HG02588 (cell line): Measurements from ENCODE around the gene DHX9.
A peak's percentile ranks its signal among the peaks of the same experiment; 100 is the strongest.

Experiments
- ATAC-seq: cut with Tn5 transposase; IDR thresholded peaks from one replicate; pipeline ENCODE4 v1.9.1; 2021; ENCODE audit warnings: mild to moderate bottlenecking, moderate library complexity; ENCODE audit not compliant: unreplicated experiment

Gene DHX9

DNA sequence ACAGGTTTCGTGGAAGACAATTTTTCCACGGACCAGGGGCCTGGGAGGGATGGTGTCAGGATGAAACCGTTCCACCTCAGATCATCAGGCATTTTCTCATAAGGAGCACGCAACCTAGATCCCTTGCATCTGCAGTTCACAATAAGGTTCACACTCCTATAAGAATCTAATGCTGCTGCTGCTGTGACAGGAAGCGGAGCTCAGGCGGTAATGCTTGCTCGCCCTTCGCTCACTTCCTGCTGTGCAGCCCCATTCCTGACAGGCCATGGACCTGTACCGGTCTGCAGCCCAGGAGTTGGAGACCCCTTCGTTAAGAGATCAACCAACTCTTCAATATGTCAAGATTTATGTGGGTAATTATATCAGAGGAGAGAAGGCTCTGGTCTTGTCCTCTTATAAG is 3.3 kb upstream of the DHX9 start:
- no peak for ATAC-seq

DNA sequence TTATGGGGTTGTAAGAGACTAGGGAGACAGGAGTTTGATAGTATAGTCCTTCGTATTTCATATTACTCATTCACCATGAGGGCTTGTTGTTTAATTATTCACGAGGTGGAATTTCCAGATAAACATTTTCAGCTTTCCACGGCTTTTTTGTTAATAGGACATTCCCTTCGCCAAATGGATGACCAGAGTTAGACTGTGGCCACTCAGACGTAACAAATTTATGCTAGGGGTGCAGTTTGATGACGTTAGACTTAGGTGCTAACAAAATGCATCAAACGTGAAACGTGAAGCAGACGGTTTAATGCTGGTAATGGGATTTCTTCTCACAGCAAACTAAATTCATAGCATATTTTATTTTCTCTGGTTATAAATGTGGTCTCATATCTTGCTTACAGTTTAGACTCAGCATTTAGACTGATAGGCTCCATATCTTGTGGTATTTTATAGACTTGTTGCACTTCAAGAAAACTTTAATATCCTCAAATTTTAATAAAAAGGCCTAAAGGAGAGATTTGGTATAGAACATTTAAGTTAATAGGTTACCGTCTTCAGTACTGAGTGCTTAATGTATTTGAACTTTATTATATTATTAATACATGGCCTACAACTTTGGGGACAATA is 2.3 kb downstream of the DHX9 start:
- no peak for ATAC-seq

DNA sequence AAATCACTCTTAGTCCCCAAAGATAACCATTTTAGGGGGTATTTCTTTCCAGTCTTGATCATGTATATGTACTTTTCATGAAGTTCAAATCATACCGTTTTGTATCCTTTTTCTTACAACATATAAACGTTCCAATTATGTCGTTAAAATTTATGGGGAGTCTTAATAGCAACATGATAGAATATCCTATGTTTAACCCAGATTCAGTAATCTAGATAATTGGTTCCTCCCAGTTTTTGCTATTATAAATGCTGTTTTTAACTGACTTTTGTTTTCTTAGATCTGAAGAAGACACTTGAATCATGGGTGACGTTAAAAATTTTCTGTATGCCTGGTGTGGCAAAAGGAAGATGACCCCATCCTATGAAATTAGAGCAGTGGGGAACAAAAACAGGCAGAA is 3.1 kb downstream of the DHX9 start:
- no peak for ATAC-seq

DNA sequence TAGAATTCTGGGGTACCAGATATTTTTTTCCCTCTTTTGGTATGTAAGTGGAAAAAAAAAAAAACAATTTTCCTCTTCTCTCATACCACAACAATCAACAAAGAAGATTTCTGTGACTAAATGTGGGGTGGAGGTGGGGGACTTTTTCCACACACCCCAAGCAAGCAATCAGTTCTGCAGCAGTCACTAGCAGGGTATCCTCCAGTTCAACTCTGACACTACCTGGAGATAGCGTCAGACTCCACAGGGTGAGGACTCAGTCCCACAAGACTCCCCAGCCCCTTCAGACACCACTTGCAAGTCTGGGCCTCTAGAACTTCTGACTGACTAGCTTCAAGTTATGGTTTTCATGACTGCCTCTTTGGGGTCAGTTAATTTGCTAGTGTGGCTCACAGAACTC is 6.2 kb downstream of the DHX9 start:
- no peak for ATAC-seq

DNA sequence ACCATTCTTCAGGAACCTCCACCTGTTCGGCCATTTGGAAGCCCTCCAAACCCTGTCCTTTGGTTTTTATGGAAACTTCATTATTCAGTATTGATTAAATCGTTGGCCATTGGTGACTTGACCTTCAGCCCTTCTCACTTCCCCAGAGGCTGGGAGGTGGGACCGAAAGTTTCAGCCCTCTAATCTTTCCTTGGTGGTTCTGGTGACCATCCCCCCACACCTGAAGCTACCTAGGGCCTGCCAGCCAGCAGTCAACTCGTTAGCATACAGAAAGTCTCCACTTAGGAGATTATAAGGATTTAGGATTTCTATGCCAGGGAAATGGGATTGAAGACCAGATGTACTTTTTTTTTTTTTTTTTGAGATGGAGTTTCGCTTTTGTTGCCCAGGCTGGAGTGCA is 6.7 kb downstream of the DHX9 start:
- ATAC-seq = no peak

DNA sequence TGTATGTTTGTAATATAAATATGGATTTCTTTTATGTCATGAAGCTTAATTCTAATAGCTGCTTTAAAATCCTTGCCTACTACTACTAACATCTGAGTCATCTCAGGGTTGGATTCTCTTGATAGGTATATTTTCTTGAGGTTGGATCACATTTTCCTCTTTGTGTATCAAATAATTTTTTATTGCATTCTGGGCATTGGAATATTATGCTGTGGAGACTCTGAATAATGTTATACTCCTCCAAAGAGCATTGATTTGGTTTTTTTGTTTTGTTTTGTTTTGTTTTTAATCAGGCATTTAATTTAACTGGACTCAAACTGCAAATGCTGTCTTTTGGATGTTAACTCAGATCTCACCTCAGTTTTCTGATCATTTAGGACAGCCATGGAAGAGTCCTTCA is 8.0 kb downstream of the DHX9 start:
- no peak for ATAC-seq

DNA sequence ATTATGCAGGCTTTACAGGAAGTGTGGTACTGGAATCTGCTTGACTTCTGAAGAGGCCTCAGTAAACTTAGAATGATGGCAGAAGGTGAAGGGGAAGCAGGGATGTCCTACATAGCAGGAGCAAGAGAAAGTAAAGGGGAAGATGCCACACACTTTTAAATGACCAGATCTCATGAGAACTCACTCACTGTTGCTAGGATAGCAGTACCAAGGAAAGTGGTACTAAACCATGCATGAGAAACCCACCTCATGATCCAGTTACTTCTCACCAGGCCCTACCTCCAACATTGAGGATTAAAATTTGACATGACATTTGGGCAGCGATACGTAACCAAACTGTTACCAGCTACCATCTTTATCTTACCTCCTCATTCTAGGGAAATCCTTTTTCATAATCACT is 9.6 kb downstream of the DHX9 start:
- no peak for ATAC-seq

DNA sequence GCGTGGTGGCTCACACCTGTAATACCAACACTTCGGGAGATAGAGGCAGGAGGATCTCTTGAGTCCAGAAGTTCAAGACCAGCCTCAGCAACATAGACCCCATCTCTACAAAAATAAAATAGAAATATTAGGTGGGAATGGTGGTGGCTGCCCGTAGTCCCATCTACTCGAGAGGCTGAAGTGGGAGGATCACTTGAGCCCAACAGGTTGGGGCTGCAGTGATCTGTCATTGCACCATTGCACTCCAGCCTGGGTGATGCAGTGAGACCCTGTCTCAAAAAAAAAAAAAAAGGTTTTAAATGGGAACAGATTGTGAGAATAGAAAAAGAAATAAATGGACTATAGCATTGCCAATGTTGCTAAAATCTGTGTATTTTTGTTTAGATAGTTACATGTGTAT is 11.2 kb downstream of the DHX9 start:
- no peak for ATAC-seq

DNA sequence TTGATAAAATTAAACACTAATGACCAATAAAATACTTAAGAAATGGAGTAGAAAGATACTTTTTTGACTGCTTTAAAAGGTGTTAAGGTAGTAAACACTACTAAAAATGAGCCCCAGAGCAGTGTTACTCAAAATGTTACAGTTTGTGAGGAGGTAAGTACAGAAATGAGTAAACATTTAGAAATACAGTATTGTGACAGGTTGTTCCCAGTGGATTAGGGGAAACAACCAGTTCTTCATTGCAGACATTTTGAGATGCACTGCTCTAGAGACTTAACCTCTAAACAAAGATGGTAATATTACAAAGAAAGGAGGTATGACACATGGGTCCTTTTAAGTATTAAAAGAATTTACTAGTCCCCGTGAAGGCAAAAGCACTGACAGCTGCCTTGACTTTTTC is 12.7 kb downstream of the DHX9 start:
- ATAC-seq = no peak

DNA sequence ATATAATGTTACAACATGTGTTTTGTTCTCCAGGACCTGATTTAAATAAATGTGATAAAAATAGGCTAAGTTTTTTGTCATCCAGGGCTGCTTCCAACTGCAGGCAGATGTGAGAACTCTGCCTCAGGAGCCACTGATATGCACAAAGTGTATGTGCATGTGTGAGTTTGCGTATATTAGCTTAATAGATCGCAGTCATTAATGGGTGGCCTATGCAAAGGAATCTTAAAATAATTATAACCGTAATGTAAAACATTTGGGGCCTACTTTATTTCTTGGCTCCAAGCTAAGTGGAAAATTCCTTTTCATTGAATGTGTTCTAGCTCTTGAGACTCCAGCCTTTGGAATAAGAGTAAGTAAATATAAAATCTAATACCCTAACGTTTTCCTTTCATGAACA is 16.8 kb downstream of the DHX9 start:
- no peak for ATAC-seq

DNA sequence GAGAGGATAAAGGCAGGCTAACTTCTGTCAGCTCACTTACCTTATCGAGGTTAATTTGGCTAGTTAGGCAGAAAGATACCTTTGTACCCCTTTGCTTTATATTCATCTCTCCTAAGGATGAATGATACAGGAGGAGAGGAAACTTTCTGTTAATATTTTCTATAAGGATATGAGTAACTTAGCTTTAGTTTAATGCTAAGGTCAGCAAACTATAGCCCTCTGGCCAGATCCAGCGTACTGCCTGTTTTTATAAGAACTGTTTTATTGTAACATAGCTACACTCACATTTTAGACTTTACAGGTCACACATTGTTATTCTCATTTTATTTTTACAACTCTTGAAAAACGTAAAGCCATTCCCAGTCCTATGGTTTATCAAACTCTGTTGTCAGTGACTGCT is 18.1 kb downstream of the DHX9 start:
- ATAC-seq = no peak

DNA sequence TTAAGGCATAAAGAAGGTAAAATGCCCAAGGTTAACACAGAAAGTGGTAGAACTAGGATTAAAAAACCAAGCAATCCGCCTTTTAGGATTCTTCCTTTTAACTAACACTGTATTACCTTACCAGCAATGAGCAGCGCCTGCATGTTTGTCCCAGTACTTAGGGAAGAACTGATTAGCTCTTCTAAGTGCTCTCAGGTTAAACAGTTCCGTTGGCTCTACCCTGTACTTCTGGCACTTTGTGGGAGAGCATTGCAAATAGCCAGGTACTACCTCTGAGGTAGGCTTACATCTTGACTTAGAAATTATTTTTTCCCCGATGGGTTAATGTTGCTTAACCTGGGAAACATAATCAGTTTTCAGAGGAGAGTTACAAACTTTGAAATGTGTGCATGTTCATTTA is 21.5 kb downstream of the DHX9 start:
- ATAC-seq = no peak

DNA sequence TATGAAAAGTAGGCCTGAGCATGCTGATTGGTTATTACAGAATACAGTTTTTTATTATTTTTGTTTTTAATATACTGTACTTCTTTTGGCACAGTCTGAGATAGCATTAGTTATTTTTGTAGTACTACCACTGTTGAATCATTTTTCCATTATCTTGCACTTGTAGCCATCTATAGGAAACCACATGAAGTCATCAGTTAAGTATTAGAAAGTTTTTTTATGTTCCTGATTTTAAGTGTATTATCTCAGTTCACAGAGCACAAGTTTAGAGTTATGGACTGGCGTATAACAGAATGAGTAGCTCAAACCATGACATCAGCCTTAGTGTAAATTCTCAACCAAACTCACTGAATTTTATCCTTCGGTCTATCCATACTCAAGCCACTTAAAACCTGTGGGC is 22.8 kb downstream of the DHX9 start:
- no peak for ATAC-seq

DNA sequence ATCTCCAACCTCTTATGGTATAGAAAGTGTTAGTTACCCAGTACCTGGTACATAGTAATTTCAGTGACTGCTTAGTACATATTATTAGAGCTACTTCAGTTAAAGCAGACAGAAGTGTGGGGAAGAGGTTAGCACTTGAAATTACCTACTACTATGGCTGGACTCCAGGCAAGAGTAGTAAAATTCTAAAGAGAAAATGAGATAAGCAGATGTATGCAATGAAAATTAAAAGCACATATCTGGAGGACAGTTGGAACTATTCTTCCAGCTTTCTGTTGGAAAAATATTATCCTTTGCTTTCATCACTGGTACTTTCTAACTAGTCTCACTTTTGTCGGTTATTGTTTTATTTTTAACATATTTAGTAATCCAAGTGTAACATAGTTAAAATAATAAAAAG is 23.7 kb downstream of the DHX9 start:
- no peak for ATAC-seq

DNA sequence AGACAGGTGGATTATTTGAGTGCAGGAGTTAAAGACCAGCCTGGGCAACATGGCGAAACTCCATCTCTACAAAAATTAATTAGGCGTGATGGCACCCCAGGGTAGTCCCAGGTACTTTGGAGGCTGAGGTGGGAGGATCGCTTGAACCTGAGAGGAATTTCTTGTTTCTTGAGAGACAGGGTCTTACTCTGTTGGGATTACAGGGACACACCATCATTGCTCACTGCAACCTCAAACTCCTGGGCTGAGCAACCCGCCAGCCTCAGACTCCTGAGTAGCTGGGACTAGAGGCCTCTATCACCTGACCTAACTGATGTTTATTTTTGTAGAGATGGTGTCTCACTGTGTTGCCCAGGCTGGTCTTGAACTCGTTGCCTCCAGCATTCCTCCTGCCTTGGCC is 24.8 kb downstream of the DHX9 start:
- no peak for ATAC-seq

DNA sequence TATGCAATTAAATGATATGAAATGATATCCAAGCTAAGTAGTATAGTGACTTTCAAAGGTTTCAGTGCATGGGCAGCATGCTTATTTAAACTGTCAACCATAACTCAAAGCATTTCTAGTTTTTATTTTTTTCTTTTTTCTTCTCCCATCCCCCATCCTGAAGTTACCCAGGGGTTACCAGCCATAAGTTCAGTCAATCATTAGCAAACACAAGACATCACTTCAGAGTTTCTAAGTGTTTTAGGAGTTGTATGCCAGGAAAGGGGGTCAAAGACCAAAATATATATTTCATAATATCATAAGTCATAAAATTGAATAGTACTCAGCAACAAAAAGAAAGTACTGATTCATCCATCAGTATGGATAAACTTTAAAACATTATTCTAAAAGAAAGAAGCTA is 28.7 kb downstream of the DHX9 start:
- no peak for ATAC-seq

DNA sequence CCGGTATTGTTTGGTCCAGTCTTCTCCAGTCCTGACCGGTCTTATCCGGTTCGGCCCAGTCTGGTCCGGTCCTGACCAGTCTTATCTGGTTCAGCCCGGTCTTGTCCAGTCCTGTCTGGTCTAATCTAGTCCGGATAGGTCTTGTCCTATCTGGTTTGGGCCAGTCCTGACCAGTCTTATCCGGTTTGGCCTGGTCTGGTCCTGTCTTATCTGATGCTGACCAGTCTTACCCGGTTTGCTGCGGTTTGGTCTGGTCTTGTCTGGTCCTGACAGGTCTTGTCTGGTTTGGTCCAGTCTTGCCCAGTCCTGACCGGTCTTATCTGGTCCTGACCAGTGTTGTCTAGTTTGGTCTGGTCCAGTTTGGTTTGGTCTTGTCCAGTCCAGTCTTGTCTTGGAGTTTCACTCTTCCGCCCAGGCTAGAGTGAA is 30.1 kb downstream of the DHX9 start:
- ATAC-seq = peak; percentile 55

DNA sequence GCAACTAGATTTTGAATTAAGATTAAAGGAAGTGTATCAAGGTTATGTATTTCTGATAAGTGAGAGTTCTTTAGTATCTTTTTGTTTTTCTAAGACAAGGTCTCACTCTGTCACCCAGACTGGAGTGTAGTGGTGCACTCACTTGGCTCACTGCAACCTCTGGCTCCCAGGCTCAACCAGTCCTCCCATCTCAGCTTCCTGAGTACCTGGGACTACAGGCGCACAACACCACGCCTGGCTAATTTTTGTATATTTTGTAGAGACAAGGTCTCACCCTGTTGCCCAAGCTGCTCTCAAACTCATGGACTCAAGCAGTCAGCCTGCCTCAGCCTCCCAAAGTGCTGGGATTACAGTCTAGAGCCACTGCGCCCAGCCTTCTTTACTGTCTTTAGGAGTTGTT is 33.7 kb downstream of the DHX9 start:
- ATAC-seq = no peak

DNA sequence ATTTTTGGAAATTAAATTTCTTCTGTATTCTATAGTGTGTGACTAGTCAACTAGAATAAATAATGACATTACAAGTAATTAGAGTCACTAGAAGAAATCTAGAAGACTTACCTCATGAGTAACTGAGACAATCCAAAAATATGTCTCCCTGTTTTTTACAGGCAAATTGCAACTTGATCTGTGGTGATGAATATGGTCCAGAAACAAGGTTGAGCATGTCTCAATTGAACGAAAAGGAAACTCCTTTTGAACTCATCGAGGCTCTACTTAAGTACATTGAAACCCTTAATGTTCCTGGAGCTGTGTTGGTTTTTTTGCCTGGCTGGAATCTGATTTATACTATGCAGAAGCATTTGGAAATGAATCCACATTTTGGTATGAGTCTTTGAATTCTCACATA is 36.7 kb downstream of the DHX9 start:
- ATAC-seq = no peak

DNA sequence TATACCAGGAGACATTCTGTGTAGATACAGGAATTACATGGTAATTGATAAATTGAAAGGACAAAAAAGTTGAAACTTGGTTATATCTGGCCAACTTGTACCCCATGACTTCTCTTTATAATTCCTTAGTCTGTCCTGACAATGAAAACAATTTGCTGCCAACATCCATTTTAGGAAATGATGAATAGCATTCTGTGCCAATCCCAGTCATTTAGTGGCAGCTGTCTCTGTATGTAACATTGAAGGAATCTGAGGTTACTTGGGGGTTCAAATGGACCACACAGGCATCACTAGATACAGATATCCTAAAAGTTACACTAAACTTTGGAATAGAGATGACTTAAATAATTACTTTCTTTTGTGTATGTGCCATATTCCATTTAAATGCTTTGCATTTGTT is 38.2 kb downstream of the DHX9 start:
- ATAC-seq = no peak

DNA sequence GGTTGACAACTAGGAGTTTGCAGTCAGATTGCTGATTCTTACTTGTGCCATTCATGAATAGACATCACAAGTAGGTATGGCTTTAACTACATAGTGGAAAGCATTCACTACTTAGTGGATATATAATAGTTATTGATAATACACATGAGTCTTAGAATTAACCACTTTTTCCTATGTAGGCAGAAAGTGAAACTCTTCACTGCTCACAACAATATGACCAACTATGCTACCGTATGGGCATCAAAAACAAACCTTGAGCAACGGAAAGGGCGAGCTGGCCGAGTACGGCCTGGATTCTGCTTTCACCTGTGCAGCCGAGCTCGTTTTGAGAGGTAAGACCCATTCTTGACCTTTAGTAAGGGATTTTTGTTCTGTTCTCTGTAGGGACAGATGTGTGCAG is 38.7 kb downstream of the DHX9 start:
- ATAC-seq = no peak

DNA sequence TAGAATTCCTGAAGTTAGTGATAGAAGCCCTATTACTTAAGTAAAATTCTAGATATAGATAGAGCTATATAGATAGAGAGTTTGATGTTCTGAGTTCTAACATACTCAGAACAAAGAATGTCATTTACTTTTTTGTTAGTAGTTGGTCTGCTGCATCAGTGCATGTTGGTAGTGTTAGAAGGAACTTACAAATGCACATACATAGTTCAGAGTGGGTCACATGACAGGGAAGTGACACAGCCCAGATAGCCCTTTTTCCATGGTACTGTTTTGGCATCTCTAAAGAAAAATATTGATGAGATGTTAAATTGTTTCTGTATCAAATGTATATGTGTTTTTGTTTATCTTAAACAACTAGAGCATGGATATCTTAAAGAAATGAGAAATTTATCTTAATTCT is 45.7 kb downstream of the DHX9 start:
- no peak for ATAC-seq

DNA sequence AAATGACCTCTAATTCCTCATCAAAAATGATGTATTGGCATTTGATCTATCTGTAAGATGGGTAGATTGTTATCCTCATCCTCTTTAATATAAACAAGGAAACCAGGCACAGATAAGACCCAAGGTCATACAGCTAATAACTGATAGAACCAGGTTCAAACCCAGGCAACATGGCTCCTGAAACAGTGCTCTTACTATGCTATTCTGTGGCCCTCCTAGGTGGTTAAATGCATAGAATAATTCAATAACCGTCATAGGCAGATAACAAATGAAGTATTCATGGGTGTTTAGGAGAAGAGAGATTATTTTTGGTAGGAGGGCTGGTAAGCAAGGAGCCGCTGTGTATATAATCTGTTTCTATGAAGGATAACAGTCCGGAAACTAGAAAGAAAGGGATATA is 46.4 kb downstream of the DHX9 start:
- no peak for ATAC-seq

DNA sequence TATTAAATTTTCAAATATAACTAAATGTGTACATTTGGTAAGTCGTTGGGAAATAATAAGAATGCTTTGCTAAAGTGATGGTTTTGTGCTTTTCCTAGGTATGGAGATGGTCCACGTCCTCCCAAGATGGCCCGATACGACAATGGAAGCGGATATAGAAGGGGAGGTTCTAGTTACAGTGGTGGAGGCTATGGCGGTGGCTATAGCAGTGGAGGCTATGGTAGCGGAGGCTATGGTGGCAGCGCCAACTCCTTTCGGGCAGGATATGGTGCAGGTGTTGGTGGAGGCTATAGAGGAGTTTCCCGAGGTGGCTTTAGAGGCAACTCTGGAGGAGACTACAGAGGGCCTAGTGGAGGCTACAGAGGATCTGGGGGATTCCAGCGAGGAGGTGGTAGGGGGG is 47.8 kb downstream of the DHX9 start:
- ATAC-seq = no peak
